RCC 7860 (cell line): ENCODE data around the gene CCDC152.
"Not testable (repeated sequence)": the region's sequence is repeated elsewhere in the genome, so short reads cannot be mapped to it uniquely, and the experiment has no call there.

Experiments
- DNase-seq: peaks from one replicate; pipeline ENCODE4 v3.0.0-alpha.2; 2015; ENCODE audit warnings: low spot score
- FAIRE-seq: peaks from 2 replicates; lab custom pipeline; 2012; peaks lifted over from hg19 to GRCh38; lab: Jason Lieb, UNC

The CCDC152 gene

DNA sequence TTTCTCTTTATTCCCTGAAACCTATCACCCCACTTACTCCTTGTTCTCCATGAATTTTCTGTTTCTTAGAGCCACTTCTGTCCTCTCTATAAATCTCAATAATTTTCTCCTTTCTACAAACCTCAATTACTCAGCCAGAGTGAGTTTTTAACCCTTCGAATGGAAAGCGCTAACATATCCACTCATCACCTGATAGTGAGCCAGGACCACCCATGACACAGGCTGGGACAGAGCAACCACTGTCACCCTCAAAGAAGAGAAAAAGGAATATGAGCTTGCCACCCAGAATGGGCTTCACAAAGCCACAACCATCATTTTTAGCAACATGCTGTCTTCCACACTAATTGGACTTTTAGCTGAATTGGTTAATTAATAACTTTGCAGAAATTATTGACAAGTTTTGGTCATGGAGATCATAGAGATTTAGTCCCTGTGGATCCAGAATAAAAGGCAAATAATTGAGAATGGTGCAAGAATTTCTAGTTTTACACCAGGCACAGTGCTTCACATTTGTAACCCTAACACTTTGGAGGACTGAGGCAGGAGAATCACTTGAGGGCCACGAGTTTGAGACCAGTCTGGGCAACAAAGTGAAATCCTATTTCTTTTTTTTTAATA, 87.2 kb downstream of the CCDC152 start:
- no peak for FAIRE-seq
- DNase-seq, result no peak

DNA sequence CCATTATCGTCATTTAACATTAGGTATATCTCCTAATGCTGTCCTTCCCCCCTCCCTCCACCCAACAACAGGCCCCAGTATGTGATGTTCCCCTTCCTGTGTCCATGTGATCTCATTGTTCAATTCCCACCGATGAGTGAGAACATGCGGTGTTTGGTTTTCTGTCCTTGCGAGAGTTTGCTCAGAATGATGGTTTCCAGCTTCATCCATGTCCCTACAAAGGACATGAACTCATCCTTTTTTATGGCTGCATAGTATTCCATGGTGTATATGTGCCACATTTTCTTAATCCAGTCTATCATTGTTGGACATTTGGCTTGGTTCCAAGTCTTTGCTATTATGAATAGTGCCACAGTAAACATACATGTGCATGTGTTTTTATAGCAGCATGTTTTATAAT, 87.8 kb downstream of the CCDC152 start:
- FAIRE-seq, DNase-seq: not testable (repeated sequence)

DNA sequence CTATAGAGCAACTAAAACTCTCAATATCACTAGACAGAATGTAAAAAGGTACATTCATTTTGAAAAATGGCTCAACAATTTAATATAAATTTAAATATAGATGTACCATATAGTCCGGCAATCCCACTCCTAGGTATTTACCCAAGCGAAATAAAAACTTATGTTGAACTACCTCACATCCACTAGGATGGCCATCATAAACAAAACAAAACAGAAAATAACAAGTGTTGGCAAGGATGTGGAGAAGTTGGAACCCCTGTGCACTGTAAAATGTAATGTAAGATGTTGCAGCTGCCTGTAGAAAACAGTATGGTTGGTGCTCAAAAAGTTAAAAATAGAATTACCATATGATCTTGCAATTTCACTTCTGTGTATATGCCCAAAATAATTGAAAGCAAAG, 91.9 kb downstream of the CCDC152 start:
- no peak for FAIRE-seq
- no peak for DNase-seq

DNA sequence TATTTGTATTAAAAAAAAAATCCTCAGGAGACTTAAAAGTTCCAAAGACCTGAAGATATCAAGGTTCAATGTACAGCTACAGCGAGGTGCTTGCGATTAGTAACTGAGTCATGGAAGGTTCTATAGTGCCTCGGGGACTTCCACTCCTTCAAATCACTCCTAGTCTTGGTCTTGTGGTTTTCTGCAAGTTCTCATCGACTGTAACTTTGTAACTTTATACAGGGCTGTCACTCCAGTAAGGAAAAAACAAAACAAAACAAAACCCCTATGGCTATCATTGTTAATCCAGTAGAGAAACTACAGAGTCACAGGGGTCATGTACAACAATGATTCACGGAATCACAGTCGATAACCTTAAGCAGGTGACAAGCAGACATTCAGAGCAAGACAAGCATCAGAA, 94.9 kb downstream of the CCDC152 start:
- no peak for DNase-seq
- no peak for FAIRE-seq
